GM10266 (cell line): ENCODE measurements around the gene OTOGL.

ENCODE experiments used
- DNase-seq: peaks from one replicate; pipeline ENCODE4 v3.0.0; 2012; ENCODE audit errors: extremely low spot score
- CTCF ChIP-seq: IDR thresholded peaks from 2 replicates; pipeline ENCODE4 v1.5.1; 2012; ENCODE audit warnings: mild to moderate bottlenecking, low read depth; ENCODE audit not compliant: control insufficient read depth, insufficient read depth; ENCODE audit errors: missing control alignments

Gene OTOGL

GRCh38 chr12:80184926-80185325 is 85.6 kb downstream of the OTOGL start:
- TF ChIP-seq CTCF, result no peak
- DNase-seq, result no peak

DNA sequence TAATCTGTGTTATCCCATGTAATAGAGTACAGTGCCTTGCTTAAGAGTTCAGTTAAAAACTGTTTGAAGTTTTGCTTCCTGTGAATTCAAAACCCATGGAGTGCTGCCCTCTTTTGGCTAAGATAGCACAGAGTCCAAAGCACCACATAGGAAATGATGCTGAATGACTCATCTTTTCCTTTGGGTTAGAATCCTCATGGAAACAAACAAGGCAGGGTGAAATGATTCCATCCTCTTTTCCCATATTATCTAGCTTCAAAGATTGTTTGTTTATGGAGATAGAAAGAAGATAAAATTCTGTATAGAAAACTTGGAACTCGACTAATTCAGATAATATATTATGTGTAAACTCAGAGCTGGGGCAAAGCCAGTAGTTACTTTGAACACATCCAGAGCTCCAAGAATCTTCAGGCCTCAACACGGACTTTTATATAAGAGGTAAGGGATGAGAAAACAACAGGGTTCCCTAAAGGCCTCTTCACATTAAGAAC is 87.4 kb downstream of the OTOGL start:
- peak; percentile 26 for DNase-seq
- TF ChIP-seq CTCF, result peak; percentile 71

DNA sequence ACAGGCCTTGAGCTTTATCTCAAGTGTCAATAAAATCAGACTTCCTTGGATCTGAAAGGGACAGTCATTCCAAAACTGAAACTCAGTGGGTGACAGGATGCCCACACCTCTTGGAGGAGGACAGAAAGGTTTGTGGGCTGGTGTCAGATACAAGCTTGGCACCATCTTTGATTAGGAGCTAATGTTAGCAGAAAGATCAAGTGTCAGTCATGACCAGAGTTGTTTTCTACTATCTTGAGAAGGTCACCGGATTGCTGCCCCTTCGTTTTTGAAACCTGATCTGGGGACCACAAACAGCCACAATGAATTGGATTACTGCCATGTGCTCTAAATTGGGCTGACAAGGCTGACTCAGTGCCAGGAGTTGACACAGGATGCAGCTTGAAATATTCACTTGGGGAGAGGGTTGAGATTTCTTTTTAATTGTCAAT is 88.3 kb downstream of the OTOGL start:
- no peak for DNase-seq
- TF ChIP-seq CTCF, result no peak

DNA sequence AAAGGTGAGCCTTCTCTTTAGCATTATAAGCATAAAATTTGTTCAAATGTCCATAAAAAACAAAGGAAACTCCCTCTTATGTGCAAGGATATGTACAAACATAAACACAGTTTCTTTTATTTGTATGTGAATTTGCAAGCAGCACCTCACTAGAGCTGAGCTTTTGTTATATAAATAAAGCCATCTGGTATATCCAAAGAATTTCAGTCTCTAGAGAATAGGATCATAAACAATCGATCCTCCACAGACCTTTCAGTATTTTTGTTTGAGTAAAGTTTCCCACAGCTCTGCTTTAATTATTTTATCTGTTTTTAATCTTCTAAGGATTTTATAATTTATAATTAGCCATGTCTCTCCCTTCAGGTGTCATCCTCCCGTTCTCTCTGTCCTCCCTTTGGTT is 89.2 kb downstream of the OTOGL start:
- no peak for DNase-seq
- TF ChIP-seq CTCF, result no peak

DNA sequence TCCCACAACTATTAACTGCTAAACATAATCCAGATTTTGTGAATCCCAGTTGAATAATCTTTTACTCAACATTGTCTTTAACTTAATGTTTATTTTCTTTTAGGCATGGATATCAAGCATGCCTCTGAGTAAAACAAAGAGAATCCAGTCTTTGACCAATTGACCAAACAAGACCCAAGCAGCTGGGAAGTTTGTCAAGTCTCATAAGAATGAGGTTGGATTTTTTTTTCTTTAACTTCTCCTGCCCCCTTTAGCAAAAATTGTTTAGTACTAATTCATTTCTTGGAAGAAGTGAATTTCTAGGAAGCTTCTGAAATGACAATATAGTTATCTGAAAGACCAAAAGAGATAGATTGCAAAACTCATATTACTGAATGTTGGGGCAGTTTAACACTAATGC is 89.9 kb downstream of the OTOGL start:
- DNase-seq, result no peak
- TF ChIP-seq CTCF, result no peak

DNA sequence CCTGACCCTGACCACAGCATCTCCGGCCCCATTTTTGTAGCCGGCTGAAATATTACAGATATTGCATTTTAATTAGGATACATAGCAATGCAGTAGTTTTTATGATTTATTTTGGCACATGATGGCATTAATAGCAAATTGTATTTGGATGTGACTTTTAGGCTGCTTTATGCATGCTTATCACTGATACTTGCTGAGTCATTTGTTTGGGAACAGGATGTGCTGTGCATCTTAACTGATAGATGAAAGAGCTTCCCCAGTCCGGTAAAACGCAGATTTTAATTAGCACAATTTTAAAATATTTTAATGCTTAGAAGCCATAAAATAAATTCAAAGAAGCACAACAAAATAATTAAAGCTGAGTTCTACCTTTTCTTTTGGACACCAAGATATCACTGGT is 90.7 kb downstream of the OTOGL start:
- no peak for TF ChIP-seq CTCF
- no peak for DNase-seq

- TF ChIP-seq CTCF, result no peak
- DNase-seq, result no peak
These were observed 92.8 kb downstream of the OTOGL start for GRCh38 chr12:80192087-80192486.
